IPS DF 19.7 (cell line): ENCODE results near the gene DISP2.

Experiments used
- DNase-seq: peaks from one replicate; pipeline ENCODE4 v3.0.0-alpha.2; 2013; ENCODE audit warnings: low read depth, low spot score

Gene DISP2

DNA sequence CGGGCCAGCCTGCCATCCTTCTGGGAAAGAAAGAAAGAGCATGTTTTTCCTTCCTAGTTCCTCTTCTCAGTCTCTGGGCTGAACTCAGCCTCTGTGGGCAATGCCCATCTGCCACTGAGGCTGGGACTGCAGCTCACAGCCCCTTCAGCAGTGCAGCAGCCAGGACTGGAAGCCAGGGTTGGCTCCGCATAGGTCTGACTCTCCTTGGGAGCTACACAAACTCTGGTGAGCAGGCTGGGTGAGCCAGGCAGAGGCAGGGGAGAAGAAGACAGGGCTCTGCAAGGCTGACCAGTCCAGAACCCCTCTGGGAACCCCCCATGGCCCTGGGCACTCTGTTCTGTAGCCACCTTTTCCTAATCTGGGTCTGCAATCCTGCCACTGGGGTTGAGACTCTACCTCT is 3.6 kb downstream of the DISP2 start:
- DNase-seq: no peak

DNA sequence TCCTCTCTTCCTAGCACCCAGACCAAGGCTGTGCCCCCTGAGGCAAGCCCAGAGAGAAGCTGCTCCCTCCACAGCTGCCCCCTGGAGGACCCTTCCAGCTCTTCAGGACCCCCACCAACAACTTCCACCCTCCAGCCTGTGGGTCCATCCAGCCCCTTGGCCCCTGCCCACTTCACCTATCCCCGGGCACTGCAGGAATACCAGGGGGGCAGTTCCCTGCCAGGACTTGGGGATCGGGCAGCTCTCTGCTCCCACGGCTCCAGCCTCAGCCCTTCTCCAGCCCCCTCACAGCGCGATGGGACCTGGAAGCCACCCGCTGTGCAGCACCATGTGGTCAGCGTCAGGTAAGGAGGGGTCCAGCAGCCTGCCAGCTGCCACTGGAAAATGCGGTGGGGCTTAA is 5.6 kb downstream of the DISP2 start:
- no peak for DNase-seq

DNA sequence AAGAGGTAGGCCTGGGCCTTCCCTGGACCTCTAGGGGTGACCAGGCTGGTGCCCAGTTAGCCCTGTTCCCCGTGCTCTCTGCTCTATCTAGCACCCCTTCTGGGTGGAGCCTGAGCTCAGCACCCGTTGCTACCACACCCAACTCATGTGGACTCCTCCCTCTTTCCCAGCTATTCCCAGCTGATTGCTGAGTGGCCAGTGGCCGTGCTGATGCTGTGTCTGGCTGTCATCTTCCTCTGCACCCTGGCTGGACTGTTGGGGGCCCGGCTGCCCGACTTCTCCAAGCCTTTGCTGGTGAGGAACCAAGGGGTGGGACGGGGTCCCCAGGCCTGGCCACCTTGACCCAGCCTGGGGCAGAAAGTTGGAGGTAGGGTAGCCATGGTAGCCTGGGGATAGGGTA is 6.2 kb downstream of the DISP2 start:
- no peak for DNase-seq

DNA sequence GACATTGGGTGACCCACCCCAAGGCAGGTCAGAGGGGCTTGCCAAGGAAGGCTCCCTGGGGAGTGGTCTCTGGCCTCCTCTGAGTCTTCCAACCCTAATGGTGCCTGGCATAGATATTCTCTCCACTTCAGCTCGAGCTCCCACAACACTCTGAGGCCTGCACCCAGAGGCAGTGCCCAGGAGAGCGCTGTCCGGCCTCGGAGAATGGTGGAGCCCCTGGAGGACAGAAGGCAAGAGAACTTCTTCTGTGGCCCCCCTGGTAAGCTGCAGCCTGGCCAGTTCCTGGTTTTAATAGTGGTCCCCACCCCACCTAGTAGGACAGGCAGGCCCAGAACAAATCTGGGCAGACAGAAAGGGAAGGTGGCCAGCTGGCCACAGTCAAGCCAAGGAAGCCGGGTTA is 7.0 kb downstream of the DISP2 start:
- no peak for DNase-seq

DNA sequence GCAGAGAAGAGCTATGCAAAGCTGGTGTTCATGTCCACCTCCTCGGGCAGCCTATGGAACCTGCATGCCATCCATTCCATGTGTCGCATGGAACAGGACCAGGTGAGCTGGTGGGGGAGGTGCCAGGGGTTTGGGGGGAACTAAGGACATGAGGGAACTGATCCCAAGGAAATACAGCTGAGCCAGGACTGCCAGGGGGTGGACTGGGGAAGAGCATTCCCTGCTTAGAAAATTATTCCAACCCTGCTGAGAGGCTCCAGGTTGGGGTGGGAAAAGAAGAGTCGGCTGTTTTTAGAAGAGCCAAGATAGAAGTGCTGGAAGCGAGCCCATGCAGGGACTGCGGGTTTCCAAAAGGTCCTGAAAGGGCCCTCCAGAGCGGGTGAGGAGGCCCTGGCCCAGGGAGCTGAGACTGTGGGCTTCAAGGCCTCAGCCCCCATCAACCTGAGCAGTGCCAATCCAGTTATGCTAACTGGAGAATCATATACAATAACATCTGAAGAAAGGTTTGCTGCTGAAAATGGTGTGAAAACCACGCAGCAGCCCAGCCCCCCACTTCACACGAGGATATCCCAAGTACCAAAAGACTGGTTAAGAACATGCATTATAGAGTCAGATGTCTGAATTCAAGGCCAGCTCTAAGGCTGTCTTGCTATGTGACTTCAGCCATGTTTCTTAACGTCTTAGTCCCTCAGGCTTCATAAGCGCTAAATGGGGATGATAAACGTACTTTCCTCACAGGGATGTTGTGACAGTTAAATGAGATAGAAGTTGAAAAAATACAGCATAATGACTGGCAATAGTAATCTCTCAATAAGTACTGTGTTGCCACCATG is 7.8 kb downstream of the DISP2 start:
- DNase-seq: no peak

DNA sequence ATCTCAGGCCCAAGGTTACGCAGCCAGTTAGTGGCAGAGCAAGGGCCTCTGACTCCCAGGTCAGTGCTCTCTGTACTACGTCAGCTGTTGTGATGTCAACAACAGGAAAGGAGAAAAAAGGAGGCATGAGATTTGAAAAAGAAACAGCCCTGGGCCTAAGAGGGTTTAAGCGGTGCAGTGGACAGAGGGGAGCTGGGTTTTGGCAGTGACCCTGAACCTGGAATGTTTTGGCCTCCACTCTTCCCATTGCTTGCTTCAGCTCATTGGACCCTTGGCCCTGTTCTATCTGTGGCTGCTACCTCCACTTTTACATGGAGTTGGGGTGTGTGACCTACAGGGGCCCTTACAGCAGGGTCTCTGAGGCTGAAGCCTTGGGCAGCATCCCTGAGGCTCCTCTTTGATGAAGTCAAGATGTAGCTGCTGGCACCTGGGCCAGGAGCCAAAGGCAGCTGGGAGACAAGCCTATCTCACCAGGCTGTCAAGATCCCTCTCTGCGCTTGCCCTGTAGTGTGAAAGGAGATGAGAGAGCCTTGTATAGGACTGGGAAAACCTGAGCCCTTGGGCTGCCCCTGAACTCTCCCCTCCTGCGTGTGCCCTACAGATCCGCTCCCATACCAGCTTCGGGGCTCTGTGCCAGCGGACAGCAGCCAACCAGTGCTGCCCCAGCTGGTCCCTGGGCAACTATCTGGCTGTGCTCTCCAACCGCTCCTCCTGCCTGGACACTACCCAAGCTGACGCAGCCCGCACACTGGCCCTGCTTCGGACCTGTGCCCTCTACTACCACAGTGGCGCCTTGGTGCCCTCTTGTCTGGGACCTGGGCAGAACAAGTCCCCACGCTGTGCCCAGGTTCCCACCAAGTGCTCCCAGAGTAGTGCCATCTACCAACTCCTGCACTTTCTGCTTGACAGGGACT is 8.7 kb downstream of the DISP2 start:
- DNase-seq: no peak

DNA sequence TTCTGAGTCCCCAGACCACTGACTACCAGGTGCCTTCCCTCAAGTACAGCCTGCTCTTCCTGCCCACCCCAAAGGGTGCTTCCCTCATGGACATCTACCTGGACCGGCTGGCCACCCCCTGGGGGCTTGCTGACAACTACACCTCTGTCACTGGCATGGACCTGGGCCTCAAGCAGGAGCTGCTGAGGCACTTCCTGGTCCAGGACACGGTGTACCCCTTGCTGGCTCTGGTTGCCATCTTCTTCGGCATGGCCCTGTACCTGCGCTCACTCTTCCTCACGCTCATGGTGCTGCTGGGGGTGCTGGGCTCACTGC is 9.3 kb downstream of the DISP2 start:
- DNase-seq: no peak

DNA sequence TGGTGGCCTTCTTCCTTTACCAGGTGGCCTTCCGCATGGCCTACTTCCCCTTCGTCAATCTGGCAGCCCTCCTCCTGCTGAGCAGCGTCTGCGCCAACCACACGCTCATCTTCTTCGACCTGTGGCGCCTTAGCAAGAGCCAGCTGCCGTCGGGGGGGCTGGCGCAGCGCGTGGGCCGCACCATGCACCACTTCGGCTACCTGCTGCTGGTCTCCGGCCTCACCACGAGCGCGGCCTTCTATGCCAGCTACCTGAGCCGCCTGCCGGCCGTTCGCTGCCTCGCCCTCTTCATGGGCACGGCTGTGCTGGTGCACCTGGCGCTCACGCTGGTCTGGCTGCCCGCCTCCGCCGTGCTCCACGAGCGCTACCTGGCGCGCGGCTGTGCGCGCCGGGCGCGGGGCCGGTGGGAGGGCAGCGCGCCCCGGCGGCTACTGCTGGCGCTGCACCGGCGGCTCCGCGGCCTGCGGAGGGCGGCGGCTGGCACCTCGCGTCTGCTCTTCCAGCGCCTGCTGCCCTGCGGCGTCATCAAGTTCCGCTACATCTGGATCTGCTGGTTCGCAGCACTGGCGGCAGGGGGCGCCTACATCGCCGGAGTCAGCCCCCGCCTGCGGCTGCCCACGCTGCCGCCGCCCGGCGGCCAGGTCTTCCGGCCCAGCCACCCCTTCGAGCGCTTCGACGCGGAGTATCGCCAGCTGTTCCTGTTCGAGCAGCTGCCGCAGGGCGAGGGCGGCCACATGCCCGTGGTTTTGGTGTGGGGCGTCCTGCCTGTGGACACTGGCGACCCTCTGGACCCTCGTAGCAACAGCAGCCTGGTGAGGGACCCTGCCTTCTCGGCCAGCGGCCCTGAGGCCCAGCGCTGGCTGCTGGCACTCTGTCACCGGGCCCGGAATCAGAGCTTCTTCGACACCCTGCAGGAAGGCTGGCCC is 9.9 kb downstream of the DISP2 start:
- DNase-seq: peak; percentile 79

DNA sequence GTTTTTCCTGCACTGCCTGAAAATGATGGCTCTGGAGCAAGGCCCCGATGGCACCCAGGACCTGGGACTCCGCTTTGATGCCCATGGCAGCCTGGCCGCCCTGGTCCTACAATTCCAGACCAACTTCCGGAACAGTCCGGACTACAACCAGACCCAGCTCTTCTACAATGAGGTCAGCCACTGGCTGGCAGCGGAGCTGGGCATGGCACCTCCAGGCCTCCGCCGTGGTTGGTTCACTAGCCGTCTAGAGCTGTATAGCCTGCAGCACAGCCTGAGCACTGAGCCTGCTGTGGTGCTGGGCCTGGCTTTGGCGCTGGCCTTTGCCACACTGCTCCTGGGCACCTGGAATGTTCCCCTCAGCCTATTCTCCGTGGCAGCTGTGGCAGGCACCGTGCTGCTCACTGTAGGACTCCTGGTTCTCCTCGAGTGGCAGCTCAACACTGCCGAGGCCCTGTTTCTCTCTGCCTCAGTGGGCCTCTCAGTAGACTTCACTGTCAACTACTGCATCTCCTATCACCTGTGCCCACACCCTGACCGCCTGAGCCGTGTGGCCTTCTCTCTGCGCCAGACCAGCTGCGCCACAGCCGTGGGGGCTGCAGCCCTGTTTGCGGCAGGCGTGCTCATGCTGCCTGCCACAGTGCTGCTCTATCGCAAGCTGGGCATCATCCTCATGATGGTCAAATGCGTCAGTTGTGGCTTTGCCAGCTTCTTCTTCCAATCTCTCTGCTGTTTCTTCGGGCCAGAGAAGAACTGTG is 10.9 kb downstream of the DISP2 start:
- no peak for DNase-seq

DNA sequence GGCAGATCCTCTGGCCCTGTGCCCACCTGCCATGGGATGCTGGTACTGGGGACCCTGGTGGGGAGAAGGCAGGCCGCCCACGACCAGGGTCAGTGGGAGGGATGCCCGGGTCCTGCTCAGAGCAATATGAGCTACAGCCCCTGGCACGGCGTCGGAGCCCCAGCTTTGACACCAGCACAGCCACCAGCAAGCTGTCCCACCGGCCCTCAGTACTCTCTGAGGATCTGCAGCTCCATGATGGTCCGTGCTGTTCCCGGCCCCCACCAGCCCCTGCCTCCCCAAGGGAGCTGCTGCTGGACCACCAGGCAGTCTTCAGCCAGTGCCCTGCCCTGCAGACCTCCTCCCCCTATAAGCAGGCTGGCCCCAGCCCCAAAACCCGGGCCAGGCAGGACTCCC is 11.5 kb downstream of the DISP2 start:
- DNase-seq: no peak

DNA sequence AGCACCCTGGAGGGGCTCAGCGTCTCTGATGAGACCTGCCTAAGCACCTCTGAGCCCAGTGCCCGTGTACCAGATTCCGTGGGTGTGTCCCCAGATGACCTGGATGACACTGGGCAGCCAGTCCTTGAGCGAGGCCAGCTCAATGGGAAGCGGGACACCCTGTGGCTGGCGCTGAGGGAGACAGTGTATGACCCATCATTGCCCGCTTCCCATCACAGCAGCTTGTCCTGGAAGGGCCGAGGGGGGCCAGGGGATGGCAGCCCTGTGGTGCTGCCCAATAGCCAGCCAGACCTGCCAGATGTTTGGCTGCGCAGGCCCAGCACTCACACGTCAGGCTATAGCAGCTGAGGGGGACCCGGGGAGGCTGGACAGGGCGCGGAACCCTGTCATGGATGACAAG is 12.0 kb downstream of the DISP2 start:
- no peak for DNase-seq

DNA sequence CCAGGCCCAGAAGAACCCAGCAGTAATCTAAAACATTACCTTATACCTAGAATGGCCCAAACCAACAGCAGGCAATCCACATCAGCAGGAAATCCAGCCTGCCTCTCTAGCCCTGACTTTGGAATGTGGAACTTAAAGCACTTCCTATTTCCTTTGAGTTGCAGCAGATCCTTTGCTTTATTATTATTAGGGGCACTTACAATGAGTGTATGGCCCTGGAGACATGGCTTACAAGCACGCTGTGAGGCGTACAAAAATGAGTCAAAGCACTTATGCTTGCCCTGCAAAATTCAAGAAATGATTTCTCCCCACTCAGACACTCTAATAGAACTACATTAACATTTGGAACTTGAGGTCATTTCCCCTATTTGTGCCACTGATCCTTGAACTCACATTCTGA is 15.0 kb downstream of the DISP2 start:
- no peak for DNase-seq

DNA sequence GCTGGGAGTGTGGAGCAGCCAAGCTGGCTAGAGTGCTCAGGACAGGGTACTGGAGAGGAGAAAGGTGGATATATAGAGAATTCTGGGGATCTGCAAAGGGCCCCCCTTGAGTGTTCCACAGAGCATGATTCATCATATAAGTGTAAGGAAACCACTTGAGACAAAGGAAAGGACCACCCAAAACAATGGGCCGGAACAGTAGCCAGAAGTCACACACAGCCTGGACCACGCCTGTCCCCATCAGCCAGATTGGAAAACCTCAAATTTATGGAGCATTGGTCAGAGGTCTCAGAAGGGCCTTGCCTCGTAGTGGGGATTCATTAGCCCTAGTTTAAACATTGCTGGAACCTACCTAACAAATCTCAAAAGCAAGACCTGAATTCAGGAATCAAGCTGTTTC is 19.6 kb downstream of the DISP2 start:
- DNase-seq: no peak

DNA sequence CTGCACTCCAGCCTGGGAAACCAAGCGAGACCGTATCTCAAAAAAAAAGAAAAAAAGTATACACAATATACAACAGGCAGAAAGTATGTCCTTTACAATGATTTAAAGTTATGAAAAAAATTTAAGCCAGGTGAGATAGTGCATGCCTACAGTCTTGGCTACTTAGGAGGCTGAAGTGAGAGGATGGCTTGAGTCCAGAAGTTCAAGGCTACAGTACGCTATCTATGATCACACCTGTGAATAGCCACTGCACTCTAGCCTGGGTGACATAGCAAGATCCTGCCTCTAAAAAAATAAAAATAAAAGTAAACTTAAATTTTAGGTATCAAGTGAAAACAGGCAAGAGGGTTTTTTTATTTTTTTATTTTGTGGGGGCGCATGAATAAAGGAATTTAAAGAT is 21.4 kb downstream of the DISP2 start:
- DNase-seq: no peak

DNA sequence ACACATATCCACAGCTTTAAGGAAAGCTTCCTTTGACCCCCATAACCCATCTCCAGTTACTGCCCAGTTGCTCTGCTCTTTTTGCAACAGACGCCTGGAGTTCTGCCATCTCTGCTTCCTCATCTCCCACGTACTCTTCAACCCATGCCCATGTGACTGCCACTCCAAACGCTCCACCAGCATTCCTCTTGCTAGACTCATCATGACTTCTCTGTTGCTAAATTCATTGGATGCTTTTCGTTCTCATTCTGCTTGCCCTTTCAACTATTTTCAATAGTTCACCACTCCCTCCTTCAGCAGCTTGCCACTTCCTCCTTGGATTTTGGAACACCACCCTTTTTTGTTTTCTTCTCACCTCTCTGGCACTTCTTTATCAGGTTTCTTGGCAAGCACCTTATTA is 21.8 kb downstream of the DISP2 start:
- no peak for DNase-seq

DNA sequence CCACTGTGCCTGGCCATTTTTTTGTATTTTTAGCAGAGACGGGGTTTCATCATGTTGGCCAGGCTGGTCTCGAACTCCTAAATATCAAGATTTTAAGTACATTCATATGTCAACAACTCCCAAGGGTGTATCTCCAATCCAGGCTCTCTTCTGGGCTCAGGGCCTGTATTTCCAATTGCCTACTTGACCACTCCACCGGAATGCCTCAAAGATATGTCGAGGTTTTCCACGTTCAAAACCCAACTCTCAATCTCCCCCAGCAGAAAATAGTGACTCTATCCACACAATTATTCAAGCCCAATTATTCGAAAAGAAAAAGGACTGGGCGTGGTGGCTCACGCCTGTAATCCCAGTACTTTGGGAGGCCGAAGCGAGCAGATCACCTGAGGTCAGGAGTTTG is 22.6 kb downstream of the DISP2 start:
- DNase-seq: no peak

DNA sequence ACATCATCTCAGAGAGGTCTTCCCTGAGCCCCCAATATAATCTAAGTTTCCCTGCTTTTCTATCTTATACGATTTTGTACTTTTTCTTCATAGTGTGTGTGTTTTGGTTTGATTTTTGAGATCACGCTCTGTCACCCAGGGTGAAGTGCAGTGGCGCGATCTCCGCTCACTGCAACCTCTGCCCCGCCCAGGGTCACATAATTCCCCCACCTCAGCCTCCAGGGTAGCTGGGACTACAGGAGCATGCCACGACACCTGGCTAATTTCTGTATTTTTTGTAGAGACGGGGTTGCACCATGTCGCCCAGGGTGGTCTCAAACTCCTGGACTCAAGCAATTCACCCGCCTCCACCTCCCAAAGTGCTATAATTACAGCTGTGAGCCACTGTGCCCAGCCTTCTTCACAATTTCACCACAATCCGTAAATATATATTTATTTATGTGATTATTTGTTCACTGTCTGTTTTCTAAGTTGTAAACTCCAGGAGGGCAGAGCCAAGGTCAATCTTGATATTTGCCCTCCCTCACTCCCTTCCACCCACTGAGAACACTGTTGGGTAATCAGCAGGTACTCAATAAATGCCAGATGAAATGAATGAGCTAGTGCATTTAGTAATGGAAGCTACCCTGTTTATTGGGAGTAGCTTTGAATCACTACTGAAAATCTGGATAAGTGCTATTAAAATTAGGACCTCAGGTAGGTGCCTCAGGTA is 24.0 kb downstream of the DISP2 start:
- no peak for DNase-seq

DNA sequence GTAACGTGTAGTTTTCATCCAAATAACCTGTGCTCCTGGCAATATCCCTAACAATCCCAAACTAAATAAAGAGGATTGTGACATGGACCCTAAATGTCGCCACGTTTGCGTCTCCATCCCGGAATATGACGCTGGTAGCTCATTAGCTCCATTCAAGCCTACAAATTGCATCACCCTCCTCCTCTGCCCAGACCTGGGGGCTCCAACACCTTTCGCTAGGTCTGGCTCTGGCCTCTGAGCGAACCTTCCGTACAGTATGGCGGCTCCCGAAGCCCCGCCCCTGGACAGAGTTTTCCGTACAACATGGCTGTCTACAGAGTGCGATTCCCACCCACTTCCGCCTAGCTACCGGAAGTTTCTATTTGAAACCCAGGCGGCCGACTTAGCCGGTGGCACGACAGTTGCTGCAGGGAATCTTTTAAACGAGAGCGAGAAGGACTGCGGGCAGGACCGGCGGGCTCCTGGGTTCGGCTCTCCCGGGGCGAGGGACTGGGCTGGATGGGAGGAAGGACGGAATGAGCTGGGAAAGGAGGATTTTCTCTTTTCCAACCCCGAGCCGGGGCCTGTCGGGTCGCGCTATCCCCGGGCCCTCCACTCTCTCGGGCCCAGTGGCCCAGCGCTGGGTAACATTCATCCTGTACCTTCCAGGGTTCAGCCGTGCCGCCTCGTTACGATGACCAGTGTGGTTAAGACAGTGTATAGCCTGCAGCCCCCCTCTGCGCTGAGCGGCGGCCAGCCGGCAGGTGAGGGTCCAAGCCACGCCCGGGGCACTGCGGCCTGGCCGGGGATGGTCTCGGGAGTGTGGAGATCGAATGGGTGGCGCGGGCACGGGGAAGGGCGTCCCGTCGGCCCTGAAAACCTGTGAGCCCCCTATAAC is 24.8 kb downstream of the DISP2 start, which contains the start of gene KNSTRN:
Gene KNSTRN, plus strand, starts transcription at position 142 of the 877 bp plus-strand sequence. Its CDS starts 115 bp downstream, at position 257.
- peak; percentile 88 for DNase-seq

DNA sequence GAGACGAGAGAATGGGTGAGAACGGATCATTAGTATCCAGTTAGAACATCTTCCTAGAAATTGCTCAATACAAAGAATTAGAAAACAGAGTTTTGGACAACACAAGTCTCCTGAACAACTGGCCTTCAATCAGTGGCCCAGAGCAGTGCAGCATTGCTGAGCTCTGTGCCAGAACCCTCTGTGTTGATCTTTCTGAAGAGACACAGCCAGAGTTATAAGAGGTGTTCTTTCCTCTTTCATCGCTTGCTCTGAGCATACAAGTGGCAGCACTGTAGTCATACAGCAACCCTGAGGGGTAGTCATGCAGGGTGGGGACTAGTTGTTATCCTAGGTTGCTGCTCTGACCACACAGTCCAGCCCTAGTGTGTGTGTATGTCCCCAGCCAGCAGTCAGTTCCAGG is 28.5 kb downstream of the DISP2 start:
- DNase-seq: no peak
